Keratinocyte (primary cell): ENCODE measurements around the gene TMEM225B.

Source experiments
- CTCF ChIP-seq, 3 experiments: IDR thresholded peaks in 1 of 3; conservative IDR thresholded peaks in 1 of 3; optimal IDR thresholded peaks in 1 of 3; 2 replicates in 2 of 3; 3 replicates in 1 of 3; pipeline versions ENCODE3 to v1.5.1; 2011; ENCODE audit warnings: low read length in 3 of 3, mild to moderate bottlenecking in 3 of 3, moderate library complexity in 2 of 3, control low read depth in 1 of 3, inconsistent platforms in 1 of 3; ENCODE audit not compliant: insufficient read depth in 2 of 3; ENCODE audit errors: extremely low read depth in 1 of 3
- EZH2 ChIP-seq: IDR thresholded peaks from one replicate; pipeline ENCODE4 v1.6.1; 2012; ENCODE audit warnings: inconsistent platforms, mild to moderate bottlenecking, low read length, moderate library complexity

GRCh38 chr7:99562114-99562784 is 35.8 kb upstream of the TMEM225B start:
- no peak for TF ChIP-seq CTCF (optimal IDR thresholded peaks at IDR 0.05 in 1 of 3, IDR thresholded peaks at IDR 0.05 in 1 of 3, conservative IDR thresholded peaks at IDR 0.05 in 1 of 3; ENCODE audit: extremely low read depth in 1 of 3, insufficient read depth in 2 of 3, low read length in 3 of 3)
- TF ChIP-seq EZH2: no peak
